Measurements from ENCODE around the gene MRPL37. TPM values are rescaled to one million over a fixed set of nuclear protein-coding genes. Genes with fewer than 3 reads are reported as not detected.

MRPL37 gene
- total and polyA plus RNA-seq, 2 of the 8 experiments (the other 6 are each of a cell fraction or from before 2014, with no cell fraction given) = 45.5 to 126 TPM

DNA sequence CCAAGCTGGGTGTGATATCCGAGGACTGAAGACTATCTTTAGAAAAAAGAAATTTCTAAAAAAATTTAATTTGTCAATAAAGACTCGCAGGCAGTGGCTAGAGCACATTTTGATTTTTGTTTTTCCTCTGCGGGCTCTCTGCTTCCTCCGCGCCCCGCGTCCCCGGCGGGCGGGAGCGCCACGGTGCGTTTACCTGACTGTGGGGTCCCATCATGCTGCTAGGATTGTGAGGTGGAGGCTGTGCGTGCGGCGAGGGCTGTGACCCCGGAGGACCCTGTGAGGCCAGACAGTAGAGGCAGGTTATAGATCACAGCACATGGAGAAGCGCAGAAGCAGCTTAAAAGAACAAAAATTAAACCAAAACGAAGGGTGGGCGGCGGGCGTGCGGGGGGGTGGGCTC lies 57.9 kb downstream of the MRPL37 start:
- Histone ChIP-seq H2AK5ac (ENCODE audit: low read depth, low read length) (no peak overlapping the region), H2BK120ac (replicated peaks; ENCODE audit: low read depth, low read length) (no peak overlapping the region), H2AFZ (ENCODE audit: low read length) (no peak overlapping the region), H3K23me2 (ENCODE audit: low read depth, low read length) (no peaks in the 10 kb centered on the region), H3K9me3 (ENCODE audit: insufficient read depth in 2 of 2, low read depth in 1 of 2, low read length in 1 of 2) (no peaks in the 10 kb centered on the region), H3K4me2 (ENCODE audit: insufficient read depth in 1 of 2, low read depth in 2 of 2, low read length in 2 of 2) (peak overlapping the region in 1 of 2 experiments; percentile 46; a peak in 1 of 4 replicates), H3K4me3 (ENCODE audit: extremely low read depth in 1 of 4, insufficient read depth in 2 of 4, low read depth in 3 of 4, low read length in 4 of 4) (no peak overlapping the region), H3K23ac (ENCODE audit: insufficient read length) (no peak overlapping the region), H3K4me1 (replicated peaks in 1 of 4; ENCODE audit: control insufficient read depth in 3 of 4, insufficient read depth in 4 of 4, low read length in 3 of 4) (peaks cover 3 to 15% (median 4%) of the 10 kb centered on the region in 4 experiments), H3K79me2 (ENCODE audit: control insufficient read depth in 1 of 2, insufficient read depth in 2 of 2, low read length in 2 of 2) (peaks cover 0 to 26% of the 10 kb centered on the region in 2 experiments; a peak in 1 of 4 replicates), H3K36me3 (ENCODE audit: control insufficient read depth in 2 of 4, insufficient read depth in 4 of 4, low read length in 3 of 4) (no peaks in the 10 kb centered on the region), H4K91ac (replicated peaks; ENCODE audit: insufficient read length, low read length) (no peak overlapping the region), H3K18ac (ENCODE audit: extremely low read depth, low read length) (no peak overlapping the region), H3K79me1 (ENCODE audit: low read depth, low read length) (peaks cover 11% of the 10 kb centered on the region), H2BK15ac (ENCODE audit: low read length) (no peak overlapping the region), H3K9ac (replicated peaks in 1 of 4; ENCODE audit: extremely low read depth in 1 of 4, low read depth in 3 of 4, low read length in 3 of 4) (no peak overlapping the region), H4K8ac (ENCODE audit: extremely low read depth, insufficient read depth, low read length) (no peak overlapping the region), H2BK20ac (ENCODE audit: low read length) (no peak overlapping the region), H4K5ac (ENCODE audit: insufficient read length, low read depth, low read length) (no peak overlapping the region), H3K27me3 (replicated peaks in 1 of 4; ENCODE audit: control insufficient read depth in 3 of 4, extremely low read depth in 1 of 4, insufficient read depth in 3 of 4, low read length in 3 of 4) (no peaks in the 10 kb centered on the region), H3K27ac (ENCODE audit: low read depth, low read length) (no peak overlapping the region), H2BK12ac (ENCODE audit: low read depth, low read length) (no peak overlapping the region), H3K14ac (ENCODE audit: insufficient read length) (no peak overlapping the region), H4K20me1 (replicated peaks in 1 of 2; ENCODE audit: control insufficient read depth in 1 of 2, insufficient read depth in 2 of 2, low read length in 2 of 2) (peaks cover 4 to 16% of the 10 kb centered on the region in 2 experiments), H3K4ac (replicated peaks; ENCODE audit: insufficient read length, low read depth, low read length) (no peak overlapping the region), H2BK5ac (ENCODE audit: low read depth, low read length) (no peak overlapping the region), H3K56ac (replicated peaks; ENCODE audit: insufficient read length, low read depth, low read length) (no peak overlapping the region)
- FAIRE-seq (no peak), DNase-seq (ENCODE audit: low read depth in 1 of 2, low spot score in 2 of 2) (no peak)
- WGBS, 2 experiments (ENCODE audit: extremely low coverage in 1 of 2, insufficient coverage in 1 of 2, insufficient read length in 1 of 2, insufficient replicate concordance in 2 of 2, low coverage in 1 of 2, low lambda C conversion rate in 2 of 2, missing lambda C conversion rate in 1 of 2) = 94% methylated on average over 23 of the region's 23 CpGs; no CpG with 5 or more reads in 1 of the 2 experiments
- ChIA-PET CTCF (ENCODE audit: partially characterized antibody) (interaction anchor here (0.6 to 2.1 kb wide), 4 partner anchors 11 to 146 kb away, joined by 3 to 6 read pairs (median 4); no protein-coding TSS in a partner anchor), POLR2A (ENCODE audit: partially characterized antibody) (interaction anchor here (0.7 to 1.0 kb wide), 2 partner anchors 21 to 234 kb away, joined by 3 read pairs; no protein-coding TSS in a partner anchor)
- TF ChIP-seq ZNF274 (IDR thresholded peaks at IDR 0.05; ENCODE audit: borderline replicate concordance, extremely low read depth, low read length) (no peak), TAF1 (IDR thresholded peaks at IDR 0.05; ENCODE audit: low read depth, low read length) (no peak)

Measured in H1 (cell line).